Gastrocnemius medialis (tissue), 4 donors: ENCODE data around the gene MYO3B. TPM values are rescaled to one million over a fixed set of nuclear protein-coding genes. Genes with fewer than 3 reads are reported as not detected.

Experiments
- ATAC-seq, 2 donors: fragments of 150-250 bp; one replicate each; pipeline ENCODE4 v1.9.1; 2016
- DNase-seq, 2 donors: peaks; one replicate each; pipeline ENCODE4 v3.0.0-alpha.2; 2019
- H3K27ac ChIP-seq, 4 donors: fragments of 200-600 bp; sonication (generic); 1 replicate in 1 of 4; 2 replicates in 3 of 4; pipeline ENCODE4 v1.5.1; 2016 to 2018; ENCODE audit warnings: mild to moderate bottlenecking in 2 of 4, moderate library complexity in 1 of 4
- H3K27me3 ChIP-seq, 3 donors: fragments of 200-600 bp; sonication (generic) in 2 of 3; 1 replicate in 1 of 3; 2 replicates in 2 of 3; pipeline versions ENCODE4 v1.5.1 to v1.6.0; 2016 to 2019; ENCODE audit warnings: mild to moderate bottlenecking in 1 of 3, moderate library complexity in 1 of 3
- H3K36me3 ChIP-seq, 2 donors: fragments of 200-600 bp; sonication (generic) in 1 of 2; one replicate each; pipeline ENCODE4 v1.5.1; 2017 to 2018
- H3K4me1 ChIP-seq, 2 donors: fragments of 200-600 bp; sonication (generic) in 1 of 2; one replicate each; pipeline ENCODE4 v1.5.1; 2016 to 2017; ENCODE audit warnings: mild to moderate bottlenecking in 2 of 2
- H3K4me3 ChIP-seq, 4 donors: fragments of 200-600 bp; sonication (generic) in 3 of 4; 1 replicate in 1 of 4; 2 replicates in 3 of 4; pipeline ENCODE4 v1.5.1; 2016 to 2019; ENCODE audit warnings: mild to moderate bottlenecking in 2 of 4
- H3K9me3 ChIP-seq, 3 donors: fragments of 200-600 bp; sonication (generic) in 2 of 3; 1 replicate in 1 of 3; 2 replicates in 2 of 3; pipeline ENCODE4 v1.5.1; 2016 to 2019
- POLR2A ChIP-seq, 2 donors: fragments of 450-650 bp; IDR thresholded peaks; one replicate each; pipeline ENCODE4 v1.6.1; 2017; ENCODE audit warnings: antibody characterized with exemption in 2 of 2, mild to moderate bottlenecking in 2 of 2, moderate library complexity in 2 of 2
- in situ Hi-C, 4 donors: fragments of 200-750 bp; cut with MboI; loops; one replicate each; pipeline versions ENCODE4 v1.15.0 to v1.8.0; 2017; ENCODE audit warnings: low sequenced_read_pairs in 4 of 4
- intact Hi-C: fragments of 100-400 bp; cut with DNase I; formaldehyde crosslinking; loops from one replicate; pipeline ENCODE4 v1.15.1; 2023; ENCODE audit warnings: low total_unique reads
- total RNA-seq, 4 donors: library from RNA; depleted of rRNA; stranded (reverse); fragments of >200 nt; gene quantifications; one replicate each; pipeline versions ENCODE4 v1.1.0 to v1.2.3, GENCODE V29; 2016
- TF ChIP-seq, protein P1 (sequence below), 5 experiments: fragments of 450-650 bp in 3 of 5; fragments of 200-600 bp in 2 of 5; sonication (generic) in 2 of 5; IDR thresholded peaks in 4 of 5; conservative IDR thresholded peaks in 1 of 5; 1 replicate in 4 of 5; 2 replicates in 1 of 5; pipeline ENCODE4 v1.5.1; 2016 to 2019; ENCODE audit warnings: antibody characterized with exemption in 5 of 5, mild to moderate bottlenecking in 3 of 5, moderate library complexity in 3 of 5

Gene MYO3B
- total RNA-seq, 4 donors from 2014 or later = 0.07 to 0.27 TPM; not detected in 2

DNA sequence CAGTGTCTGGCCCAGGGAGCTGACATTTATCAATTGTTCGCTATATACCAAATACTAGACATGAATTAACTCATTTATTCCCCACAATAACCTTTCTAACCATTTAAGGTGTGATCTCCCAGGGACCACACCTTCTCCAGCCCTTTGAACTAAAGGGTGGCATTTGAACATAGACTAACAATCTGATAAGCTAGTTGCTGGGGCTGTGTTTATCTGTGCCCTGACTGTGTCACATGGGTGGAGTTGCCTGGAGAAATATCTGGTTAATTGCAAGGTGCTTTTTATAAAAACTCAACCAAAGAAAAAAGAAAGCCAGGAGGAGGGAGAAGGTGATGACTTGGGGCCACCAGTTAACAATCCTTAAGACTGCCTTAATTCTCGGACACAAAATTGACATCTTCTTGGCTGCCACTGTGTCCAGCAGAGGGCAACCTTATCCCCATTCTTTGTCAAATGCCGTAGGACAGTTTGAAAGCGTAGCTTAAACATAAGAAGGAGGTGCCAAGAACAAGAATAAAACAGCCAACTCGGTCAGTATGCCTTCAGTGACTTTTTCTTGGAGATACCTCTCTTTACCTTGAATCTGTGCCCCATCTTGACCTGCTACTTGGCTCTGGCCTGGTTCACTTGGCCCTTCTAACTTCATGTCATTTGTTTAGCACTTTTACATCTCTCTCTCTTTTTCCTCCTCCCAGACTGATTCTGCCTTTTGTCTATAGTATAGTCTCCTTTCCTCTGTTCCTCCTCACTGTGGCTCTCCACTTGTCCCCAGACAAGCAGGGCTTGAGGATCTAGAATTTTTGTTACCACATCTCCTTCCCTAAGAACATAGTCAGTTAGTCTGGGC lies 183.4 kb downstream of the MYO3B start:
- no peaks in the 10 kb centered on the region for H3K4me1 ChIP-seq
- H3K4me3 ChIP-seq = no peak overlapping the region
- H3K27ac ChIP-seq = no peak overlapping the region
- in situ Hi-C loops (loop anchor here in 1 of 4 donors (10.0 kb wide), 1 partner anchor 453 kb away; the partner anchor contains the start of gene GAD1), intact Hi-C loops (loop anchor here (5.0 to 10.0 kb wide), 2 partner anchors 127 to 451 kb away; no protein-coding TSS in a partner anchor)
- TF ChIP-seq, protein P1, sequence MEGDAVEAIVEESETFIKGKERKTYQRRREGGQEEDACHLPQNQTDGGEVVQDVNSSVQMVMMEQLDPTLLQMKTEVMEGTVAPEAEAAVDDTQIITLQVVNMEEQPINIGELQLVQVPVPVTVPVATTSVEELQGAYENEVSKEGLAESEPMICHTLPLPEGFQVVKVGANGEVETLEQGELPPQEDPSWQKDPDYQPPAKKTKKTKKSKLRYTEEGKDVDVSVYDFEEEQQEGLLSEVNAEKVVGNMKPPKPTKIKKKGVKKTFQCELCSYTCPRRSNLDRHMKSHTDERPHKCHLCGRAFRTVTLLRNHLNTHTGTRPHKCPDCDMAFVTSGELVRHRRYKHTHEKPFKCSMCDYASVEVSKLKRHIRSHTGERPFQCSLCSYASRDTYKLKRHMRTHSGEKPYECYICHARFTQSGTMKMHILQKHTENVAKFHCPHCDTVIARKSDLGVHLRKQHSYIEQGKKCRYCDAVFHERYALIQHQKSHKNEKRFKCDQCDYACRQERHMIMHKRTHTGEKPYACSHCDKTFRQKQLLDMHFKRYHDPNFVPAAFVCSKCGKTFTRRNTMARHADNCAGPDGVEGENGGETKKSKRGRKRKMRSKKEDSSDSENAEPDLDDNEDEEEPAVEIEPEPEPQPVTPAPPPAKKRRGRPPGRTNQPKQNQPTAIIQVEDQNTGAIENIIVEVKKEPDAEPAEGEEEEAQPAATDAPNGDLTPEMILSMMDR (IDR thresholded peaks at IDR 0.05 in 4 of 5, conservative IDR thresholded peaks at IDR 0.05 in 1 of 5) = peak in 4 of 5 experiments; percentile 10 to 60 (median 46)
- TF ChIP-seq POLR2A (IDR thresholded peaks at IDR 0.05) = no peak
- peaks cover 0 to 3% (median 0%) of the 10 kb centered on the region in 3 donors for H3K27me3 ChIP-seq
- ATAC-seq (peak; percentile 47 to 53), DNase-seq (peak in 1 of 2 donors; percentile 6)
- no peaks in the 10 kb centered on the region for H3K36me3 ChIP-seq
- H3K9me3 ChIP-seq = no peaks in the 10 kb centered on the region

DNA sequence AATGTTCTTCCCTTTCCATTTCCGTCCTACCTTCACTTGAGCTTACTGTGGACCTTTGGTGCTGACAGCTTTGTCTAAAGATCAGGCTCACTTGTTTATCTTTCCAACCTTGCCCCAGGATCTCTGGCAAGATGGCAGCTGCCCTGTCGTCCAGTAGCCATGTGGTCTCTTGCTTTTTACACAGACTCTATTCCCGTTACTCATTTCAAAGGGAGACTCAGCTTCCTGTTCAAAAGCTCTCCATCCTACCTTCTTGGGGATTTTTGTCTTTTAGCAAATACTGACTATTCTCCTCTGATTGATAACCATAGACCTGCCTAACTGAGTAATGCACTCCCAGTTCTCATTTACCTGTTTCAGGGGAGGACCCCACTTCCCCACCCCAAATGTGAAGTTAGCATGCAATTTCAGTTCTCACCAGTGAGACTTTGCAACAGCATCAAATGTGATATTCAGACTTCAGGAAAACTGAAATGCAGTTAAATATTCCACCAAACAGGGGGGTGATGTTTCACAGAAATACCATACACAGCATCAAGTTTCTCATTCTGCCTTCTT lies 184.4 kb downstream of the MYO3B start:
- H3K36me3 ChIP-seq = no peaks in the 10 kb centered on the region
- in situ Hi-C loops (loop anchor here in 1 of 4 donors (10.0 kb wide), 1 partner anchor 452 kb away; the partner anchor contains the start of gene GAD1), intact Hi-C loops (loop anchor here (5.0 to 10.0 kb wide), 2 partner anchors 128 to 450 kb away; no protein-coding TSS in a partner anchor)
- H3K27me3 ChIP-seq = peaks cover 0 to 4% (median 0%) of the 10 kb centered on the region in 3 donors
- no peak for TF ChIP-seq POLR2A (IDR thresholded peaks at IDR 0.05)
- TF ChIP-seq, protein P1 (IDR thresholded peaks at IDR 0.05 in 4 of 5, conservative IDR thresholded peaks at IDR 0.05 in 1 of 5) = no peak
- no peak overlapping the region for H3K4me3 ChIP-seq
- ATAC-seq = no peak
- H3K27ac ChIP-seq = no peak overlapping the region
- no peak for DNase-seq
- no peaks in the 10 kb centered on the region for H3K4me1 ChIP-seq
- no peaks in the 10 kb centered on the region for H3K9me3 ChIP-seq

DNA sequence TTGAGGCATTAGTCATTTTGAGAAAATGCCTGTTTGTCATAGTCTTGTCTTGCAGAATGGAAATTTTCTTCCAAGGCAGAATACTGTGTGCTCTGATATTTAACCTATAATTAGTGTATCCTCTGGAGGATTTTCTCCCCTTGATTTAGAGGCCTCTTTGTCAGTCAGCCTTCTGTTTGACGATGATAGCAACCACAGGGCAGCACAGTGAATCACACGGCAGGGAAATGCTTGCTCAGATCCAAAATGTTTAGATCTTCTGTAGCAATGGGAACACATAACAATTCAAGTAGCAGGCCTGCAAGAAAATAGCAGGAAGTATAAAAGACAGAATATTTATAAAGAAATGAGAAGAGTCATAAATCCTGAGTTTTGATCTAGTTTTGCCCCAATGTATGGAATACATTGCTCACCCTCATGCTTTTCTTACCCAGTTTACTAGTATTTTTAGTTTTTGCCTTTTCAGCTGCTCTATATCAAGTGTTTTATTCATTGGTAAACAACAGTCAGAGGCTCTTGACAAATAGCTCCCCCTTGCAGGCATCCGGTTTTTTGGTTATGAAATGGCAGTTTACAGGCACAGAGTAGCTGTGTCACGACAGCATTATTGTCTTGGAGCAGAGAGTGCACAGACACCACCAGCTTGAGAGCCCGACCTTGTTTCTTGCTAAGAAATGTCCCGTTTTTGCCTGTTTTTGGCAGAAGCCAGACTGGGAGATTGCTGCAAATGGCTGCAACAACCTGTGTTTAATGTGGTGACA lies 185.1 kb downstream of the MYO3B start:
- H3K4me3 ChIP-seq = no peak overlapping the region
- H3K27me3 ChIP-seq = peaks cover 0 to 10% (median 0%) of the 10 kb centered on the region in 3 donors
- ATAC-seq (no peak), DNase-seq (no peak)
- H3K36me3 ChIP-seq = no peaks in the 10 kb centered on the region
- in situ Hi-C loops = loop anchor here in 1 of 4 donors (10.0 kb wide), 1 partner anchor 452 kb away; the partner anchor contains the start of gene GAD1
- intact Hi-C loops = loop anchor here (5.0 to 10.0 kb wide), 2 partner anchors 128 to 449 kb away; no protein-coding TSS in a partner anchor
- H3K4me1 ChIP-seq = no peaks in the 10 kb centered on the region
- H3K27ac ChIP-seq = no peak overlapping the region
- TF ChIP-seq, protein P1 (IDR thresholded peaks at IDR 0.05 in 4 of 5, conservative IDR thresholded peaks at IDR 0.05 in 1 of 5) = no peak
- H3K9me3 ChIP-seq = no peaks in the 10 kb centered on the region

DNA sequence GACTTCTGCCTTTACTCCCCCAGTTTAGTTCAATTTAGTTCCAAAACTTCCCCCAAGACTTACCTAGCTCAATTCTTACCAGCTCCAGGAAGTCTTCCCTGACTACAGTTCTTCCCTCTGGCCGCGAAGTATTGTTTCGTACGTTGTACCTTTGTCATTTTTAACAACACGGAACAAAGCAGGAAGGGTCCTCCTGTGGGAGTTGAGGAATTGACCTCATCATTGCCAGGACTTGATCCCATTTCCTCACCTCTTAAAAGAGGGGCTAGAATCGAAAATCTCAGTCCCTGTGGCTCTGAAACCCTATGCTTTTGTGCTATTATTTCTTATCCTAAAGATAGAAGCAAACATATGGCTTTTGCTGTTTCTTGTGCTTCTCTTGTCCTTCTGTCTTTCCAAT lies 187.1 kb downstream of the MYO3B start:
- ATAC-seq = no peak
- TF ChIP-seq, protein P1 (IDR thresholded peaks at IDR 0.05 in 4 of 5, conservative IDR thresholded peaks at IDR 0.05 in 1 of 5) = no peak
- no peak for TF ChIP-seq POLR2A (IDR thresholded peaks at IDR 0.05)
- Histone ChIP-seq H3K9me3 (no peaks in the 10 kb centered on the region), H3K27me3 (peaks cover 0 to 21% (median 7%) of the 10 kb centered on the region in 3 donors), H3K4me1 (no peaks in the 10 kb centered on the region), H3K36me3 (no peaks in the 10 kb centered on the region), H3K27ac (no peak overlapping the region), H3K4me3 (no peak overlapping the region)
- intact Hi-C loops (loop anchor here (10.0 kb wide), 1 partner anchor 130 kb away; no protein-coding TSS in a partner anchor), in situ Hi-C loops (loop anchor here in 1 of 4 donors (10.0 kb wide), 1 partner anchor 450 kb away; the partner anchor contains the start of gene GAD1)
- no peak for DNase-seq
